Embryonic facial prominence (tissue), 1 donor: ENCODE measurements around the gene DSEL.

Experiments
- DNase-seq: peaks from one replicate; pipeline ENCODE4 v3.0.0-alpha.2; 2016; ENCODE audit errors: extremely low spot score

The DSEL gene

GRCh38 chr18:67500522-67501205 is 15.9 kb downstream of the DSEL start:
- no peak for DNase-seq

GRCh38 chr18:67496469-67496868 is 20.1 kb downstream of the DSEL start:
- DNase-seq = no peak

- no peak for DNase-seq
Observed at GRCh38 chr18:67486534-67486933, 30.0 kb downstream of the DSEL start.

GRCh38 chr18:67485655-67486054 is 30.9 kb downstream of the DSEL start:
- no peak for DNase-seq

GRCh38 chr18:67484458-67484857 is 32.1 kb downstream of the DSEL start:
- no peak for DNase-seq

GRCh38 chr18:67483952-67484351 is 32.6 kb downstream of the DSEL start:
- no peak for DNase-seq

- no peak for DNase-seq
Observed at GRCh38 chr18:67483237-67483636, 33.3 kb downstream of the DSEL start.

- DNase-seq = no peak
Observed at GRCh38 chr18:67478249-67478648, 38.3 kb downstream of the DSEL start.

GRCh38 chr18:67477522-67477921 is 39.0 kb downstream of the DSEL start:
- no peak for DNase-seq

- DNase-seq = no peak
Observed at GRCh38 chr18:67476585-67476984, 39.9 kb downstream of the DSEL start.

GRCh38 chr18:67475673-67476072 is 40.8 kb downstream of the DSEL start:
- no peak for DNase-seq

GRCh38 chr18:67468038-67468437 is 48.5 kb downstream of the DSEL start:
- DNase-seq = no peak

- DNase-seq = no peak
Observed at GRCh38 chr18:67467188-67467587, 49.3 kb downstream of the DSEL start.

- no peak for DNase-seq
Observed at GRCh38 chr18:67464499-67464898, 52.0 kb downstream of the DSEL start.

GRCh38 chr18:67463829-67464228 is 52.7 kb downstream of the DSEL start:
- no peak for DNase-seq

- no peak for DNase-seq
Observed at GRCh38 chr18:67456711-67457110, 59.8 kb downstream of the DSEL start.
